KOPT-K1 (cell line): ENCODE results near the gene RAB7A.
"Not testable (repeated sequence)": the region's sequence is repeated elsewhere in the genome, so short reads cannot be mapped to it uniquely, and the experiment has no call there.

Experiments used
- H3K27ac ChIP-seq: fragments of 200-600 bp; sonication (generic); 2 replicates; pipeline ENCODE4 v1.5.1; 2016; ENCODE audit warnings: antibody characterized with exemption, mild to moderate bottlenecking, low read depth, low read length; ENCODE audit not compliant: poor library complexity, severe bottlenecking
- H3K36me3 ChIP-seq: fragments of 200-600 bp; sonication (generic); 2 replicates; pipeline ENCODE4 v1.5.1; 2017; ENCODE audit warnings: antibody characterized with exemption, mild to moderate bottlenecking, low read length, moderate library complexity; ENCODE audit not compliant: insufficient read depth
- H3K9me3 ChIP-seq: fragments of 200-600 bp; sonication (generic); 2 replicates; pipeline ENCODE4 v1.5.1; 2017; ENCODE audit warnings: antibody characterized with exemption, low read length, mild to moderate bottlenecking; ENCODE audit not compliant: insufficient read depth, poor library complexity, severe bottlenecking

RAB7A gene

DNA sequence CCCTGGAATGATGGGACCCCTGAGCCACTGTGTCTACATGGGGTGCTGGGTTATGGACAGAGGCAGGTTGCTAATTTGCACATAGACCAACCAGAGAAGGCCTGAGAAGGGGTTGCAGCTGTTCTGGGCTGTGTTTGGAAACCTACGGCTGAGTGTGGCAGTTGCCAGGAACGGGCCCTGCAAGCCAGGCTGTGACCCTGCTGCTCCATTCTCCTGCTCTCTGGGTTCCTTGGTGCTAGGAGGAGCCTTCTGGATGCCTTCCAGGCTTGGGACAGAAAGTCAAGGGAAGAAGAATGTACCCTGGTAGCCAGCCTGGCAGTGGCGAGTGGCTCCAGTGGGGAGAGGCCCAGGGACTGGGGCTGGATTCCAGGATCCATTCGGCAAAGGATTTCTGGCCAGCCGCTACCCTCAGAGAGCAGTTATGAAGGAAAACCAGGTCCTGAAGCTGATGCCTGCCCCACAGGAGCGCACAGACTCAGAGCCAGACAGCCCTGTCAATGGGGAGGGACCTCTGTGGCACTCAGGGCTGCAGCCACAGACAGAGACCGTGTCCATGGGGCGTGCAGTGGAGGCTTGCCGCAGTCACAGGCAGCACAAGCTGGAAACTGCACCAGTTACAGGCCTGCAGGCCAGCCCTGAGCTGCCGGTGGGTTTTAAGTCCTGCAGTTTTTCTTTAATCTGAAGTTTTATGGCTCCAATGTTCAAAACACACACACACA, 98.3 kb downstream of the RAB7A start:
- Histone ChIP-seq H3K36me3 (peaks cover 15% of the 10 kb centered on the region), H3K27ac (no peak overlapping the region), H3K9me3 (no peaks in the 10 kb centered on the region)

- H3K9me3 ChIP-seq, result no peaks in the 10 kb centered on the region
- H3K27ac ChIP-seq, result no peak overlapping the region
- peaks cover 6% of the 10 kb centered on the region for H3K36me3 ChIP-seq
Observed at GRCh38 chr3:128825117-128825725, 99.2 kb downstream of the RAB7A start.

- not testable (repeated sequence) for H3K27ac ChIP-seq, H3K36me3 ChIP-seq, H3K9me3 ChIP-seq
Observed at GRCh38 chr3:128829087-128829486, 103.1 kb downstream of the RAB7A start.

DNA sequence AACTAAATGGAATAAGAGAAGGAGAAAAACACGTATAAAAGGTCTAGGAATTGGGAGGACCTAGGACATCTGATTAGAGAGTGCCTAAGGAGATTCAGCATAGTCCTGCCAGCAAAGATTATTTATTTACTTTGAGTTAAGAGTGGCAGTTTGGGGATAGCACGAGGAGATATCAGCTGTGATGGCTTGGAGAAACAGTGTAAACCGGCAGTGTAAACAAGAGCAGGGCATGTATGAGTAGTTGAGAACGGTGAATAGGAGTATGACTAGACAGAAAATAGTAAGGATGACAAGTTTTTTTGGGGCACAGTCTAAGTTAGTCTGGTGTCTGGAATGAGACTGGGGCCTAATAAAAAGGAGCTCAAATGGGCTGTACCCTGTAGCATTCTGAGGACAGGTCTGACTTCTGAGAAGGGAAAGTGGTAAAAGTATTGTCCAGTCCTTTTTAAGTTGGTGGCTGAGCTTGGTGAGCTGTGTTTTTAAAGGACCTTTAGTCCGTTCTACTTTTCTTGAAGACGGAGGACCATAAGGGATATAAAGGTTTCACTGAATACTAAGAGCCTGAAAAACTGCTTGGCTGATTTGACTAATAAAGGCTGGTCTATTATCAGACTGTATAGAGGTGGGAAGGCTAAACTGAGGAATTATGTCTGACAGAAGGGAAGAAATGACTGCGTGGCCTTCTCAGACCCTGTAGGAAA, 104.1 kb downstream of the RAB7A start:
- not testable (repeated sequence) for H3K9me3 ChIP-seq, H3K36me3 ChIP-seq, H3K27ac ChIP-seq

DNA sequence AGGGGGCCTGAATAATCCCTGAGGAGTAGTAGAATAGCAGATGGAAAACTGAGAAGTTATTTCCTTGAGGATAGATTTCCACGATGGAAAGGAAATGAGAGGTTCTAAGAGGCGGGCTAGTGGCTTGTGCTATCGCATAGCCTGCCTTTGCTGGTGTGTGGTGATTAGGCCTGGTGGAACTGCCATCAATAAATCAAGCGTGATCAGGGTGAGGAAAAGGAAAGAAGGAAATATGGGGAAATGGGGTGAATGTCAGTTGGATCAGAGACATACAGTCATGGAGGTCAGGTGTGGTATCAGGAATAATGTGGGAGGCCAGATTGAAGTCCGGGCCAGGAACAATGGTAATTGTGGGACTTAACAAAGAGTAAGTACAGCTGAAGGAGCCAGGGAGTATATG, 104.8 kb downstream of the RAB7A start:
- not testable (repeated sequence) for H3K27ac ChIP-seq, H3K9me3 ChIP-seq, H3K36me3 ChIP-seq

GRCh38 chr3:128832979-128833378, 107.0 kb downstream of the RAB7A start:
- H3K36me3 ChIP-seq, H3K9me3 ChIP-seq, H3K27ac ChIP-seq: not testable (repeated sequence)

- H3K9me3 ChIP-seq, result no peaks in the 10 kb centered on the region
- no peak overlapping the region for H3K27ac ChIP-seq
- H3K36me3 ChIP-seq, result no peaks in the 10 kb centered on the region
Observed at GRCh38 chr3:128835096-128835495, 109.1 kb downstream of the RAB7A start.

GRCh38 chr3:128841926-128842920, 116.2 kb downstream of the RAB7A start:
- Histone ChIP-seq H3K9me3 (no peaks in the 10 kb centered on the region), H3K36me3 (no peaks in the 10 kb centered on the region), H3K27ac (no peak overlapping the region)

DNA sequence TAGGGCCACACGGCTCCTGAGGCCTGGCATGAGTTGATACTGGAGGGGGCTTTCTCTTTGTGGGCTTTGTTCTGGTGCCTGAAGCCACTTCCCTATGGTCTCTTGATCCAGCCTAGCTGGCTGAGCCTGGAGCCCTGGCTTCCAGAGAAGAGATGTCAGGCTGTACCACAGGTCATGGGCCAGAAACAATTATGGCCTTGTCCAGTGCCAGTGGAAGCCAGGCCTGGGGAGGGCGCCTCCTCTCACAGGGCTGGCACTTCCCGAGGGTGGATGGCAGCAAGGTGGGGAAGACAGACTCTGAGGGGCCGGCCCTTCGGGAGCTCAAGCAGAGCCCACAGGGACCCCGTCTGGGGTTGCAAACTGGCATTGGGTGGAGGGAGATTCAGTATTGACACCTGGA, 118.5 kb downstream of the RAB7A start:
- H3K9me3 ChIP-seq, result no peaks in the 10 kb centered on the region
- no peaks in the 10 kb centered on the region for H3K36me3 ChIP-seq
- H3K27ac ChIP-seq, result peak overlapping the region; percentile 89

GRCh38 chr3:128845119-128845777, 119.3 kb downstream of the RAB7A start:
- Histone ChIP-seq H3K9me3 (no peaks in the 10 kb centered on the region), H3K36me3 (no peaks in the 10 kb centered on the region), H3K27ac (peak overlapping the region; percentile 89)

DNA sequence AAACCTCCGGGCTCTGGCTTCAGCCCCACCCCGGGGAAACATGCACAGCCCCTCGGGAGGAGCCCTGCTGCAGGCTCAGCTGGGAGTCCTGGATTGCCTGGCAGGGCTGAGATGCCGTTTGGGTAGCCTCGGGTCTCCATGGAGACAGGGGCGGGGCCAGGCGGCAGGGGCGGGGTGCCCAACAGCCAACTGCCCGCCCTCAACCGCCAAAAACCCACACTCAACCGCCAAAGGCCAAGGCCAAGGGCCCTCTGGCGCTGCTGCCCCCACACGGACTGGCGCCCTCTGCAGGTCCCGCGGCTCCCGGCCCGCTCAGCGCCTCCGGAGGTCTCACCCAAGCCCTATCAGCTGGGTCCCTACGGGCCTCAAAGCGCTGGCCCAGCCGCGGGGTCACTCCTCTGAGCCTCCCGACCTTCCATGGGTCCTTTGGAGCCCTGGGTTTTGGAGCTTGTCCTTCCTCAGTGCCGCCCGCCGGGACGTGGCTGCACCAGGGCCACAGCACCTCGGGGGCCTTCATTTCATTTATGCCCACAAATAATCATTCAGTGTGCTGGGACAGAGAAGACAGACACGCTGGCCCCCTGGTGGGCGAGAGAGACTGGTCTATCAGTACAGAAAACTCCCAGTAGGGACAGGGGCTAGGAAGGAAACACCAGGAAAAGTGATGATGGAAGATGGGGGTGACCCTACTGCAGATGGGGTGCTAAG, 119.9 kb downstream of the RAB7A start:
- Histone ChIP-seq H3K9me3 (no peaks in the 10 kb centered on the region), H3K36me3 (no peaks in the 10 kb centered on the region), H3K27ac (peak overlapping the region; percentile 89)

DNA sequence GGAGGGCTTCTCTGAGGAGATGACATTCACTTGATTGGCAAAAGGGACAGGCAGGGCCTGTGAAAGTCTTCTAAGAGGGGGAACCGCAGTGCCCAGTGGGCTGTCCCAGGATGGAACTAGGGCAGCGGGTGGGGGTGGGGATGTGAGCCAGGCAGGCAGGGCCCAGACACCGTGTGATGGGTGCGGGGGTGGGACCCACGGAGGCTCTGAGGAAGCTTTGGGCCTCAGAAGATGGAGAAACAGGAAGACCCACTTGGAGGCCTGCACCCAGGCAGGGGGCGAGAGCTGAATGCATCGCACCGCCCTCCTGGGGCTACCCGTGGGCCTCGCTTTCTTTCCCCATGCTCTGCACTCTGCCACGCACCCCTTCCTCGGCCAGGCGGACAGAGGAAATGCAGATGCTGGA, 120.5 kb downstream of the RAB7A start:
- Histone ChIP-seq H3K9me3 (no peaks in the 10 kb centered on the region), H3K36me3 (no peaks in the 10 kb centered on the region), H3K27ac (peak overlapping the region; percentile 89)

DNA sequence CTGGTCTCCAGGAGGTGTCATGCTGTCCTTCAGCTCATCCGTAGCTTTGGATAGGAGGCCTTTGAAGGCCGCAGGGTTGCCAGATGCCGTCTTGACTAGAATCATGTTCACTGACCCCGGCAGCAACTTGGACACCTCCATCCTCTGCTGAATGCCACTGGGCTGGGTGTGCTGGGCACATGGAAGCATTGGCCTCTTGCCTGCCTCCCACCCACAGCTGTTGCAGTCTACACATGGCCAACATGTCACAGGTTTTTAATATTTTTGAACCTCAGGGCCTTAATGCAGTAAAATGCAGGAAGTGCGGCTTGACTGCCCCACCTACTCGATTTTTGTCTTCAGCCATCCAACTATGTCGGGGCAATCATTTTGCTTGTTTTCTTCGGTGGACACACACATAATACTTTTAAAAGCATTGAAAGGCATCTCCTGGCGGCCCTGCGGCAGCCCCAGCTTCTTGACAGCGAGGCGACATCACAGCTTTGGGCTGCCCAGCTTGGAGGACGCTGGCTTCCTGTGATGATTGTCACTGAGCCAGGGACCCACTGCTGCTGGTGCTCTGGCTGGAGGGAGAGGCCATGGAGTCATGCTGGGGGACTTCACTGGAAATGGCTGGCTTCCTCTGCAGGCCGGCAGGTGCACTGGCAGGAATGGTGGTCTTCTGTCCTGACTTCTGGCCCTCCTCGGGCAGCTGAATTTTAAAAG, 121.8 kb downstream of the RAB7A start:
- Histone ChIP-seq H3K36me3 (no peaks in the 10 kb centered on the region), H3K9me3 (no peaks in the 10 kb centered on the region), H3K27ac (peak overlapping the region; percentile 89)
